GM19238 (cell line): ENCODE results near the gene SLC39A13.

Experiments
- DNase-seq: peaks from one replicate; pipeline ENCODE4 v3.0.0; 2011; ENCODE audit warnings: low spot score; ENCODE audit not compliant: insufficient read length

SLC39A13 gene

DNA sequence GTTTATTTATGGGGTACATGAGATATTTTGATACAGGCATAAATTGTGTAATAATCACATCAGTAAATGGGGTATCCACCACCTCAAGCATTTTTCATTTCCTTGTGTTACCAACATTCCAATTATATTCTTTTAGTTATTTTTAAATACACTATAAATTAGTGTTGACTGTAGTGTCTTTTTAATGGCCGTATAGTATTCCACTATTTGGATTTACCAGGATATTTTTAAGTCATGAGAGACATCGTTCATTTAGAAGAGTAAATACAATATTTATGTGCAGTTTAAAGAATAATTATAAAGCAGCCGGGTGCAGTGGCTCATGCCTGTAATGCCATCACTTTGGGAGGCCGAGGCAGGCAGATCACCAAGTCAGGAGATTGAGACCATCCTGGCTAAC lies 23.9 kb upstream of the SLC39A13 start:
- no peak for DNase-seq

DNA sequence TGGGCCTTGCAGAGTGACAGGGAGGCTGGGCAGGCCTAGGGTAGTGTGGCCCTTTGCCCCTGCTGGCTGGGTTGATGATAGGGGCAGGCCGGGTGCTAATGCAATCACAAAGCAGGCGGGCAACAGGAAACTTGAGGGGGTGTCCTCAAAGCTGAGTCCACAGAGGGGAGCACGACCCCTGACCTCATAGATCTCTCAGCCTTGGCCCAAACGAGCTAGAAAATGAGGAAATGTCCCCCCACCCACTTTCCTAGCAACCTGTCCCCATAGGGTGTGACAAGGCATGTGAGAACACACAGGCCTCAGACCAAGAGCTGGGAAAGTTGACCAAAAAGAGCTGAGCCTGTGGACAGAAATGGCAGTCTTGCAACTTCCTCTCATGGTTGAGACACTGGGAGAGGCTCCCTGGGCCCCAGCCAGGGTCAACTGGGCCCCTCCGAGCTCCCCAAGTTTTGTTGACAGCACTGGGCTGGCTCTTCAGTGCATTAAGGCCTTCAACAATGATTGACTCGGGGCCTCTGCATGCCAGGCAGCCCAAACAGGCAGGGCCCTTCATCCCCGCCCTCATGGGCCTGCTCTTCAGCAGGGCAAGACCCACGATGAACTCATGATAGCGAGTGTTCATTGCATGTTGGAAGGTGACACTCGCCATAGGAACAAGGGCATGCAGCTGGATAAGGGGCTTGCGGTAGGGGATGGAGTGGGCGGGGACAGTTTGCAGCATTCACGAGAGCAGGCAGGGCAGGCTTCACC lies 20.3 kb upstream of the SLC39A13 start:
- DNase-seq, result no peak

DNA sequence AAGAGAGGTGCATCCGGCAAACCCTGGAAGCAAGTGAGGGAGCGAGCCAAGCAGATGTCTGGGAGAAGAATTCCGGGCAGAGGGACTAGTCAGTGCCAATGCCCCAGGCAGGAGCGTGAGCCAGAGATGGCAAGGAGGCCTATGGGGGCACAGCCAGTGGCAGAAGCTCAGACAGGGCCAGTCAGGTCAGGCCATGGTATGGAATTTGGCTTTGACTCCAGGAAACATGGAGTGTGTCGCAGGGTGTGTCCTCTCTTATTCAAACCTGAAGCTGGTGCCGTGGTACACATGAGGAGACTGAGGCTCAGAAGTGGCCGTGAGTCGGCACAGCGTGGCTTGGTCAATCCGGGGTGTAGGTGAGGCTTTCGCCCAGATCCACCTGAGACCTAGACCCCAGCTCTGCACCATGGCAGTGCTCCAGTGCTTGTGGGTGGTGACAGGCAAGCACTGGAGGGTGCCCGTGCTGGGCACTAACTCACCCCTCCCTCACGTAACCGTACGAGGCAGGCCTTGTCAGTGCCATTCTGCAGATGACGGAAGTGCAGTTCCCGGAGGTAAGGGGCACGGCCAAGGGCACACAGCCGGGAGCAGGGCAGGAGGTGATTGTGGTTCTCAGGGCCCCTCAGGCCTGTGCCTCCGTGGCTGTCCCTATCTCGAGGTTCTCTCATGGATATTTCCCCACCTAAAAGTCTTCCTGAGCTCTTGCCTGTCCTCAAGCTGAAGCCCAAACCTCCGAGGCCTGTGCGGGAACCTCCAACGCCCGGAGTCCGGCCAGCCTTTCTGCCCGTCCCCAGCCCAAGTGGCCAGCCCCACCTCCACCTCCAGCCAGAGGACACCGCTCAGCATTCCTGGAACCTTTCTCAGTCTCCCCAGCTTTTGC lies 19.5 kb upstream of the SLC39A13 start:
- DNase-seq, result no peak

DNA sequence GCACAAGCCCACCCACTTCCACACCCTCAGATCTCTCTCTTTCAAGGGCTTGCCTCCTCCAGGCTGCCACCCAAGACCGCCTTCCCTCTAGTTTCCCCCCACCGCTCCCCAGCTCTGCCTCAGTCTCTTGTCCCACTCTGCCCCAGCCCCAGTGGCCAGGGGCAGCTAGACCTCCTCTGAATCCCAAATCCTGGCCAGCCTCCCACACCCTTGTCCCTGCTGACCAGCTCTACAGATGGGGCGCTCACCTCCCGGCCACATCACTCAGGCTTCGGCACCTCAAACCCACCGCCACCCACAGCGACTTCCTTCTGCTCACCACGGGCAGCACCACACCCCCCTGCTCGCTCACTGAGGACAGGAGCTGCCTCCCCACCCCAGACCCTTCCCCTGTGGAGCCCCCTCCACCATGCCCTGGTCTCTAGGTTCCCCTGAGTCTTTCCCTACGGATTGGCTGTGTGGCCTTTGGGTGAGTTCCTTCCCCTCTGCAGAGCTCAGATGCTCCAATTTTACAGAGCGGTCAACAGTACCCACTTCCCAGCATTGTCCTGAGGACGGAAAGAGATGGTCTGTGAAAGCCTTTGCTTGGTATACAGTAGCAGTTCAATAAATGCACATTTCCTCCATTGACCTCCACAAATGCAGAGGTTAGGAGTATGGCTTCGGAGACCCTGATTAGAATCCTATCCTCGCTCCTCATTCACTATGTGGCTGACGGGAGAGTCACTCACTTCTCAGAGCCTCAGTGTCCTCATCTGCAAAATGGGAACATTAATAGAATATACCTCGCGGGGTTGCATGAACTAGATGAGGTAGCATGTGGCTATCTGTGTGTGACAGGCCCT lies 18.6 kb upstream of the SLC39A13 start:
- no peak for DNase-seq

DNA sequence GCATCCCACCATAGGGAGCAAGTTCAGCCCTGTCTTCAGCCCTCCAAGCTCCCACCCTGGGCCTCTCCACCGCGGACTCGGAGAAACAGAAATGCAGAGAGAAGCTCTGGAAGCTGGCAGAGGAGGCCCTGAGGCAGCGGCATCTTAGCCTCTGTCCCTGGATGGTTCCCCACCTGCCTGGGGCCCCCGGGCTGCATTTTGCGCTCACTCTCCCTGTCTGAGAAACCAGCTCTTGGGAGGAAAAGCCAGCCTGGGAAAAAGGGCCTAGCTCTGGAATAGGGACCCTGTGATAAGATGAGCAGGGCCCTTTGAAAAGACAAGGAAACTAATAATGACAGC lies 18.0 kb upstream of the SLC39A13 start:
- DNase-seq, result no peak

DNA sequence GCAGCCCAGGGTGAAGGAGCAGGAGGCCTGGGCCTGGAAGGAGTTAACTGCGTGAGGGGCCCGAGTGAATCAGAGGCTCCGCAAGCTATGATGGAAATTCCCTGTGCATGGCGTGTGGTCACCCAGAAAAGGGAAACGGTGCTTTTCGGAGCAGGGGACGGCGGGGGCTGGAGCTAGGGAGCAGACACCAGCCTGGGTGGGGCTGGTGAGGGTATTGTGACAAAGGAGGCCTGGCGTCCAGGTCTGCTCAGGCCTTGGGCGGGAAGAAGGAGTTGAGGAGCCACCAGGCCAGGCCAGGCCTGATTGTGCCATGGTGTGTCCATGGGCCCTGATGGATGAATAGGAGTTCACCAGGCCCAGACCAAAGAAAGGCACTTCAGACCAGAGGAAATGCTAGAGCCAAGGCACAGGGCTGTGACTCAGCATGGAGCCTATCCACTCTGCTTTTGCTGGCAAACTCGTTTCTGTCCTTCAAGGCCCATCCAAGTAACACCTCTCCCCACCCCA lies 17.3 kb upstream of the SLC39A13 start:
- no peak for DNase-seq

DNA sequence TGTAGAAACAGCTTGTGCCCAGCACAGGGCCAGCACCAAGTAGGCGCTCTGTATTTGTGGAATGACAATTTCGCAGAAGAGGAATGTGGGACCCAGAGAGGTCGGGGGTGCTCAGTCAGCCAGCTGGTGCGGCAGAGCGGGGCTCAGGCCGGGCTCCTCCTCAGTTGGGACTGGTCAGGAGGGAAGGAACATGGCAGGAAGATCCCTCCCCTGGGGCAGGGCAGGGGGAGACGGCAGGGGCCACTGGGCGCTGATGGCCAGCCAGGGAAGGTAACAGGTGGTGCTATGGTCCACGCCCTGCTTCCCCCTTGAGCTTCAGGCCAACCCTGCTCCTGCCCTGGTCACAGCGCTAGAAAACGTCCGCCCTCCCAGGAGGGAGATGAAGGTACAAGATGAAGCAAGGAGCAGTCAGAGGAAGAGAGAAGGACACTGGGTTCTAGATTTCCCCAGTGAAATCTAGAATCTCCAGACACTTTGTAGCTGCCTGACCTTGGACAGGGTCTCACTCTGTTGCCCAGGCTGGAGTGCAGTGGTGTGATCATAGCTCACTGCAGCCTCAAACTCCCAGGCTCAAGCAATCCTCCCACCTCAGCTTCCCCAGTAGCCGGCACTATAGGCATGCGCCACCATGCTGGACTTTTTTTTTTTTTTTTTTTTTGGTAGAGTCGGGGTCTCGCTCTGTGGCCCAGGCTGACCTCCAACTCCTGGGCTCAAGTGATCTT lies 16.5 kb upstream of the SLC39A13 start:
- no peak for DNase-seq

DNA sequence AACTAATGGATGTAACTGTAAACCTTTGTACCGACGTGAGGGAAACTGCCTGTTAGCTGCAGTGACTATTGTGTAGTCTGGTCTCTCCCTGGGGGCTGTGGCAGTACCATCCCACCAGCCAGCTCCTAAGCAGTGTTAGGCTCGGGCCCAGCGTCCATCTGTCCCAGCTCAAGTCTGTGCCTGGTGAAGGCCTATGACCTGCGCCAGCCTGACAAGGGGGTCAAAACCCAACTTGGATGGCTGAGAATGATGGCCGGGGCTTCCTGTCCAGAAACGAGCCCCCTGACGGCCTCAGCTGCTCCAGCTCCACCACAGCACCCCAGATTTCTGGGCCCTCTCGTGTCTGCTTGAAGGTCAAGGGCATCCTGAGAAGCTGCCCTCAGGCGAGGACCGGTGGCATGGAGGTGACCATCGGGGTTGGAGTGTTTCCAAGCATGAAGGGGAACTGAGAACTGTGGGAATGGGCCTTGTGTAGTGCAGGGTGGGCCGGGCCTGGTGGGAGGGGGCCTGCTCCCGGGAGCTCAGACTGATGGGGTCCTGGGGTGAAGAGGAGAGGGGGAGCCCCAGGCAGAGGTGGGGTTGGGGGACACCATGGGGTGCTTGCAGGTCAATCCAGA lies 15.7 kb upstream of the SLC39A13 start:
- DNase-seq, result peak; percentile 0

DNA sequence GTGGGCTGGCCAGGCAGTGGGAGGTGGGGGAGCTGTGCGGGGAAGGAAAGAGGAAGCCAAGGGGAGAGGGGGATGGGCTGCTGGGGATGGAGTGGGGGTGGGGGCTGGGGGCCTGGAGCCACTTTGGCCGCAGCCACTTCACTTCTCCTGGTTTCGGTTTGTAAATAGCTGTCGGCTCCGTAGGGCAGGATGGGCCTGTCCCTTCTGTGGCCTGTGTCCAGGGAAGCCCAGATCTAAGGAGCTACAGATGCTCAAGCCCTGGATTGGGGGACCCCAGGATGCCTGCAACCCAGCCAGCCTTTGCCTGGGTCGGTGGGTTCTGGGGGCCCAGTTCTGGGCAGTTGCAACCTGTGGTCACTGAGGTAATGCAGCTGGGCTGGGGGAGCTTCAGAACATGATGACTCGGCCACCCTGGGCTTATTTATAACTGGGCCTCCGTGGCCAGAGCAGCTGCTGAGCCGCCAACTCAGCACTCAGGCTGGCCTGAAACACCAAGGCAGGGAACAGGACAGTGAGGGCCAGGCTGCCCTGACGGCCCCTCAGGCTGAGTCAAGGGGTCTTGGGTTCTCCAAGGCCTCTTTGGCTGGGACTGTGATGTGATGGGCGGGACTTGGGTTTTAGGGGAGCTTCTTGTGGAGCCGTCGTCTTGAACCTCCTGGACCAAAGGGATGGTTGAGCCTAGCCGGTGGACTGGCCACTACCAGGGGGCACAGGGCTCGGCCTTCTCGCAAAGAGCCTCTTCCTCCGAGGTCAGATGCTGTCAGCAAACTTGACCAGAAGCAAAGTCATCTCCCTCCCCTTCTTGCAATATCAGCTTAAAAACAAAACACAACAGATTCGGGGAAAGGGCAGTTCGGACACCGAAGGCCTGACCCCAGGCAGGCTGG lies 15.0 kb upstream of the SLC39A13 start:
- DNase-seq, result peak; percentile 26

DNA sequence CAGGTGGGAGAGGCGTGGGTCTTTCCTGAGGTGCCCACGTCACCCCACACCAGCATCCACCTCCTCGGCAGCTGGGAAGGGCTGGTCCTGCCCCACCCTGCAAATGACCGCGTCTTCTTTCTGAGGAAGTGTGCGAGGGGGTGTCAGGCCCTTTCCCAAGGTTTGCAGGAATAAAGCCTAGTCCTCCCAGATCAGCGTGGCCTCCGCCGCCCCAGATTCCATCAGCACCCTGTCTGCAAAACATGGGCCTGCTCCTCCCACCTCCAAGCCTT lies 14.4 kb upstream of the SLC39A13 start:
- DNase-seq, result no peak

DNA sequence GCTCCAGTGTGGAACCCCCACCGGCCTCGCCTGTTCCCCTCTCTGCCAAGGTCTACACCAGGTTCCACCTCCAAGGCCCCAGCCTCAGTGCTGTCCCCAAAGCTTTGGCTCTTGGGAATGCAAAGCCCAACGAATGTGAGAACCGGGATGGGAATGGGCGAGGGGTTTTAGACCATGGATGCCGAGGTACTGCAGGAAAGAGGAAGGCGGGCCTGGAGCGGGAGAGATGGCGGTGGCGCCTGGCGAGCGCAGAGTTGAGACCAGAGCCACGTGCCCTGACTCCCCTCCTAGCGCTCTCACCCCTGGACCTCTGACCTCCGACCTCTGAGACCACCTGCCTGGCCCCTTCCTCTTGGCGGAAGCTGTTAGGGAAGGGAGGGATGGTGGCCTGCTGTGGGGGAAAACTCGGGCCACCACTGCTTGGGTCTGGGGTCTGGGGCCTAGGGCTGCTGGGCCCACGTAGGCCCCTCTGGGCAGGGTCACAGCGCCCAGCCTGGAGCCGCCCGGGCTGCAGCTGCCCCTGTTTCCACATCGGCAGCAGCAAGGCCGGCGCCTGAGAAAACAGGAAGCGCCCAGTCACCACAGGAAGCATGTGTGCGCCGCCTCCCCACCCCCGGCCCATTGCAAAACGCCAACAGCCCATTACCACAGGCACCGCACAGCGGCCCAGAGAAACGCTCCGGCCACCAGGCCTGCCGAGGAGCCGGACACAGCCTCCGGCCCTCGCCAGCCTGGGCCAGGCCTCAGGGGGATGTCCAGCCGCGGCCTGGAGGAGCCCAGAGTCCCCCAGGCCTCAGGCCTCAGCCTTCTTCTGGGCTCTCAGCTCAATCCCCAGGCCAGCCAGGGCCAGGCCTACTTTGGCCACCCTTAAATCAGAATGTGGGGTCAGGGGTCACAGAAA lies 13.8 kb upstream of the SLC39A13 start:
- peak; percentile 83 for DNase-seq

DNA sequence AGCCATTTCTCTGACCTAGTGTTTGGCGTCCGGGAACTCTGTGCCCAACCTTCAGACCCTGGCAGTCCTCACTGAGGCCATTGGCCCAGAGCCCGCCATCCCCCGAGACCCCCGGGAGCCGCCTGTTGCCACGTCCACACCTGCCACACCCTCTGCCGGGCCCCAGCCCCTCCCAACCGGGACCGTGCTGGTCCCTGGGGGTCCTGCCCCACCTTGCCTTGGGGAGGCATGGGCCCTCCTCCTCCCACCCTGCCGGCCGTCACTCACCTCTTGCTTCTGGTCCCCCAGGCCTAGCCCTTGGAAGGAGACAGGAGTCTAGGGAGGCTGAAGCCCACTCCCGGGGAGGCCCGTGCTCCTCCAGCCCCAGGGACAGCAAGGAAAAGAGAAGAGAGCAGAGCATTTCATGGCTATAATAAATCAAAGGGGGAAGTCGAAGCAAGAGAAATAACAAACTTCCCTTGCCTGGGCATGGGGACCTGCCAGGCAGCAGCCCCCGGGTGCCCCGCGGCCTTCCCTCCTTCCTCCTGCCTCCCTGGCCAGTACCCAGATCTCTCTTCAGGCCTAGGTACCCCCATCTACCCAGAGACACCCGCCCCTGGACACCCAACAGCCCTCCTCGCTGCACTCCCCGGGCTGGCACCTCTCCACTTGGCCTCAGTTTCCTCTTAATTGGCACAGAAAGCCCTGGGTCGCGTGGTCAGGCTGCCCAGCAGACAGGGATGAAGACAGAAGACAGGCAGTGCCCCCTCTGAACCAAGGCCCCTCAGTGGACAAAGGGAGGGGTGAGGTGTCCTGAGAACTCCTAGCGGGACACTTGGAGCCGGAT lies 13.0 kb upstream of the SLC39A13 start:
- DNase-seq, result no peak

DNA sequence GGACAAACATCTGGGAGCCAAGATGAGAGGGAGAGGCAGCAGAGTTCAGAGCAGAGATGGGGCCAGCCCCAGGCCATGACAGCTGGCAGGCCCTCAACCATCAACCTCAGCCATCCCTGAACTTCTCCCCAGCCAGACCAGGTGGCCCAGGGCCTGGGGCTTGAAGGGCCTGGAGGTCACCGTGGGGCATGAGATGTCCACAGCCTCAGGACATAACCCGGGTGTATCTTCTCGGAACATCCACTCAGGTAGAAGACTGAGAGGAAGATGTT lies 12.4 kb upstream of the SLC39A13 start:
- DNase-seq, result no peak

DNA sequence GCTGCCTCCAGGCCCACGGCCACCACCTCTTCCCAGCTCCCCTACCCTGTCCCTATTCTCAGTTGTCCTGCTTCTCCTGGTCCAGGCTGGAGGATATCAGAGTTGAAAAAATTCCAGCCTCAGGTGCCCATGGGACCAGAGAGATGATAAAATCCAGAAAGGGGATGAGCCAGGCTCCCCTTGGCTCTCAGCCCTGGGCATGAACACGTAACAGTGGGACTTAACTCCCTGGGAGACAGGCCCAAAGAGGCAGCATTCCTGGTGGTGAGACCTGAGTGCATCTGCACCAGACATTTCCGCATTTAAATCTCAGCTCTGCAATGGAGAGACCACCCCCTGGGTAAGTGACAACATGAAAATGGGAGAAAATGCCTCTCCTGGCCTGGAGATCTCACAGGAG lies 10.4 kb upstream of the SLC39A13 start:
- no peak for DNase-seq

DNA sequence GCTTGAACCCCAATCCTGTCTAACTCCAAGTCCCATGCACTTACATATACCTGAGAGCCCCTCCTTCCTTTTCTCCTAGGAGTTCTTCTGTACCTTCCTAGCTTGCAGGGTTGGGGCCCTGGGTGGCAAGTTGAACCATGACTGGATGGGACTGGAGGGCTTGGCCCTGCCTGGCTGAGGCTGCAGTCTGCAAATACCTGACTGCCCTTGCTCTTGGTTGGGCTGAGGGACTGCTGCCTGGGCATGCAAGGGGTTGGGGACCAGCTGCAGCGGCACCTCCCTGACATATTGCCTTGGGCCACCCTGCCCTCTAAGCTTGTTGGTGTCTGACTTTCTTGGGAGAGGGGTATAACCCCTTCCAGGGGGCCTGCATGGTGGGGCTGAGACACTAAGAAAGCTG lies 9.8 kb upstream of the SLC39A13 start:
- no peak for DNase-seq

DNA sequence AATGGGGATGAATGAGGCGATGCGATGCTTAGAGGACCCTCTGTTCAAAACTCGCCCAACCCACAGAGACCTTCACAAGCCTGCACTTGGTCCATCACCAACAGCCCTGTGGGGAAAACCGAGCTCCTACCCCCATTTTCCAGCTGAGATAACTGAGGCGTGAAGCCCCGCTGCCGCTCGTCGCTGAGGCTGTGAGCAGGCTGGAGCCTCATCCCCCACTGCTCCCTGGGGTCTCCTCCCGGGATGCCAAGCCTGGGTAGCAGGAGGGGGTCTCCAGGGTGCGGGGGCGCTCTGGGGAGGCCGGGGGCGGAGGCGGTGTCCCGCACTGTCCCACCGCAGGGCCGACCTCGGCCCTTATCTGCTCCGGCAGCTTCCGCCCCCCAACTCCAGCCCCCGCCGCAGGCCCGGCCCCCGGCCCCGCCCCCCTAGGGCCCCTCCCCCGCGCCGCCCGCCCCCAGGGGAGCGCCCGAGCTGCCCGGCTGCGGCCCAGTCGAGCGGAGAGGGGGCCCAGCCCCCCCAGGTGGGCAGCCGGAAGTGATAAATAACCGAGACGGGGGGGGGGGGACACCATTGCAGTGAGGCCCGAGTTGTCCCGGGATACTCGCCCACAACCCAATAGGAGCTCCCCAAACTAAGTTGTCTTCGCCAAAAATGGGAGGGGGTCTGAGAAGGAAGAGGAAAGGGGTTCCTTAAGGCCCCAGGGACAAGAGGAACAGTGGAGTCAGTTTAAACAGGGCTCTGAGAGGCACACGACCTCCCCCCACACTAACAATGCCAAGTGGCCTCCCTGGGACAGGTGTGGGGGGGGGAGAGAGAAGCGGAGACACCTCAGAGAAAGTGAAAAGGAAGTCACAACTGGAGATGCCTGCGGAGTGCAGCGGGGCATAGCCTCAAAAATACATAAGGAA lies 8.3 kb upstream of the SLC39A13 start:
- peak; percentile 68 for DNase-seq

DNA sequence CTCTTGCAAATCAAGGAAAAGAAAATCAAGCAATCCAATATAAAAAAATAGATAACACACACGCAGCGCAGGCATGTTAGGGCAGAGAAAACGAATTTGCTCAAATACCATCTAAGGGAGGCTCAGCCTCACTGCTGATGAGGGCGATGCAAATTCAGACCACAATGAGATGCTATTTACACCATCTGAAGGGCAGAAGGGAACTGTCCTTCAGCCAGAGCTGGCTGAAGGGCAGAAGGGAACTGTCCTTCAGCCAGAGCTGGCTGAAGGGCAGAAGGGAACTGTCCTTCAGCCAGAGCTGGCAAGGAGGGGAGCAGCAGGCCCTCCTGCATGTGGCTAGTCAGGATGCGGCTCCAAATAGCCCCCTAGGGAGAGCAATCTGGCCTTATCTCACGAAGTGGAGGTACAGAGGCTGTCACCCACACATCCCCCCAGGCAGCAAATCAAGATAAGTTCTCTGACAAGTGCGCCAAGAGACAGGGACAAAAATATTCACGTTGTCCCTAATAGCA lies 7.6 kb upstream of the SLC39A13 start:
- DNase-seq, result no peak
